ENCODE results near the gene SUGCT. TPM values are rescaled to one million over a fixed set of nuclear protein-coding genes. Genes with fewer than 3 reads are reported as not detected.

Gene SUGCT
- total and polyA plus RNA-seq, 2 of the 8 experiments (the other 6 are each of a cell fraction or from before 2014, with no cell fraction given) = 2.8 to 5.4 TPM

GRCh38 chr7:40619647-40620046 lies 484.8 kb downstream of the SUGCT start:
- no peaks in the 10 kb centered on the region for H3K79me1 ChIP-seq (ENCODE audit: low read depth, low read length)
- no peak overlapping the region for H3K9ac ChIP-seq (replicated peaks in 1 of 4; ENCODE audit: extremely low read depth in 1 of 4, low read depth in 3 of 4, low read length in 3 of 4)
- no peak overlapping the region for H3K14ac ChIP-seq (ENCODE audit: insufficient read length)
- H2BK15ac ChIP-seq (ENCODE audit: low read length) = no peak overlapping the region
- H2BK12ac ChIP-seq (ENCODE audit: low read depth, low read length) = no peak overlapping the region
- H2BK120ac ChIP-seq (replicated peaks; ENCODE audit: low read depth, low read length) = no peak overlapping the region
- no peak overlapping the region for H4K8ac ChIP-seq (ENCODE audit: extremely low read depth, insufficient read depth, low read length)
- H4K91ac ChIP-seq (replicated peaks; ENCODE audit: insufficient read length, low read length) = no peak overlapping the region
- no peak overlapping the region for H3K56ac ChIP-seq (replicated peaks; ENCODE audit: insufficient read length, low read depth, low read length)
- DNase-seq (ENCODE audit: low read depth in 1 of 2, low spot score in 2 of 2) (no peak), FAIRE-seq (no peak)
- H2AFZ ChIP-seq (ENCODE audit: low read length) = no peak overlapping the region
- H3K27ac ChIP-seq (ENCODE audit: low read depth, low read length) = no peak overlapping the region
- H3K27me3 ChIP-seq (replicated peaks in 1 of 4; ENCODE audit: control insufficient read depth in 3 of 4, extremely low read depth in 1 of 4, insufficient read depth in 3 of 4, low read length in 3 of 4) = no peaks in the 10 kb centered on the region
- H3K4ac ChIP-seq (replicated peaks; ENCODE audit: insufficient read length, low read depth, low read length) = no peak overlapping the region
- no peak overlapping the region for H2BK5ac ChIP-seq (ENCODE audit: low read depth, low read length)
- 91% methylated on average over 1 of the region's 1 CpG; no CpG with 5 or more reads in 1 of the 2 experiments for WGBS, 2 experiments (ENCODE audit: extremely low coverage in 1 of 2, insufficient coverage in 1 of 2, insufficient read length in 1 of 2, insufficient replicate concordance in 2 of 2, low coverage in 1 of 2, low lambda C conversion rate in 2 of 2, missing lambda C conversion rate in 1 of 2)
- H3K23me2 ChIP-seq (ENCODE audit: low read depth, low read length) = no peaks in the 10 kb centered on the region; the same call in 1 of the 2 replicates
- no peaks in the 10 kb centered on the region for H4K20me1 ChIP-seq (replicated peaks in 1 of 2; ENCODE audit: control insufficient read depth in 1 of 2, insufficient read depth in 2 of 2, low read length in 2 of 2)
- H2AK5ac ChIP-seq (ENCODE audit: low read depth, low read length) = no peak overlapping the region
- H3K18ac ChIP-seq (ENCODE audit: extremely low read depth, low read length) = no peak overlapping the region
- no peaks in the 10 kb centered on the region for H3K9me3 ChIP-seq (ENCODE audit: insufficient read depth in 2 of 2, low read depth in 1 of 2, low read length in 1 of 2)
- no peak overlapping the region for H3K4me2 ChIP-seq (ENCODE audit: insufficient read depth in 1 of 2, low read depth in 2 of 2, low read length in 2 of 2)
- H3K36me3 ChIP-seq (ENCODE audit: control insufficient read depth in 2 of 4, insufficient read depth in 4 of 4, low read length in 3 of 4) = no peaks in the 10 kb centered on the region
- H3K4me3 ChIP-seq (ENCODE audit: extremely low read depth in 1 of 4, insufficient read depth in 2 of 4, low read depth in 3 of 4, low read length in 4 of 4) = no peak overlapping the region
- no peak overlapping the region for H4K5ac ChIP-seq (ENCODE audit: insufficient read length, low read depth, low read length)
- ChIA-PET CTCF (ENCODE audit: partially characterized antibody) (interaction anchor here (0.5 to 1.1 kb wide), 3 partner anchors 10 to 365 kb away, joined by 3 read pairs; no protein-coding TSS in a partner anchor), POLR2A (ENCODE audit: partially characterized antibody) (no interaction called here)
- no peaks in the 10 kb centered on the region for H3K4me1 ChIP-seq (replicated peaks in 1 of 4; ENCODE audit: control insufficient read depth in 3 of 4, insufficient read depth in 4 of 4, low read length in 3 of 4)
- H3K23ac ChIP-seq (ENCODE audit: insufficient read length) = no peak overlapping the region
- no peaks in the 10 kb centered on the region for H3K79me2 ChIP-seq (ENCODE audit: control insufficient read depth in 1 of 2, insufficient read depth in 2 of 2, low read length in 2 of 2)
- no peak overlapping the region for H2BK20ac ChIP-seq (ENCODE audit: low read length)
- TF ChIP-seq RBBP5 (IDR thresholded peaks at IDR 0.05; ENCODE audit: borderline replicate concordance, low read depth, low read length) (no peak), CTBP2 (IDR thresholded peaks at IDR 0.05; ENCODE audit: borderline replicate concordance, insufficient read depth, insufficient read length, low read length) (no peak), CEBPB (IDR thresholded peaks at IDR 0.05; ENCODE audit: low read depth, low read length) (no peak)
